Measurements from ENCODE around the gene SV2C.

Gene SV2C

GRCh38 chr5:76251656-76252055 lies 168.5 kb downstream of the SV2C start:
- DNase-seq (ENCODE audit: low read depth), result no peak

GRCh38 chr5:76252437-76252836 lies 169.3 kb downstream of the SV2C start:
- no peak for DNase-seq (ENCODE audit: low read depth)

- DNase-seq (ENCODE audit: low read depth), result peak; percentile 70
Observed at GRCh38 chr5:76256116-76256889, 173.1 kb downstream of the SV2C start.

GRCh38 chr5:76257225-76257833 lies 174.1 kb downstream of the SV2C start:
- DNase-seq (ENCODE audit: low read depth), result no peak

DNA sequence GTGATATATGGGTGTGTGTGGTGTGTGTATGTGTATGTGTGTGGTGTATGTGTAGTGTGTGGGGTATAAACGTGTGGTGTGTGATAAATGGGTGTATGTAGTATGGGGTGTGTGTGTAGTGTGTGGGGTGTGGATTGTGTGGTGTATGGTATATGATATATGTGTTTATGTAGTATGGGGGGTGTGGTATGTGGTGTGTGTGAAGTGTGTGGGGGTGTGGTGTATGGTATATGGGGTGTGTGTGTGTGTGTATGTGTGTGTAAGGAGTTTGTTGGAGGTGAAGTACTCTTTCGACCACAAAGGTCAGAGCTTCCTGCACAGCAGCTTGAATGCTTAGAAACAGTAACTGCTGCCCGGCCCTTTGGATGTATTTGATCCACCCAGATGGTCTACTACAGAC lies 174.7 kb downstream of the SV2C start:
- no peak for DNase-seq (ENCODE audit: low read depth)

DNA sequence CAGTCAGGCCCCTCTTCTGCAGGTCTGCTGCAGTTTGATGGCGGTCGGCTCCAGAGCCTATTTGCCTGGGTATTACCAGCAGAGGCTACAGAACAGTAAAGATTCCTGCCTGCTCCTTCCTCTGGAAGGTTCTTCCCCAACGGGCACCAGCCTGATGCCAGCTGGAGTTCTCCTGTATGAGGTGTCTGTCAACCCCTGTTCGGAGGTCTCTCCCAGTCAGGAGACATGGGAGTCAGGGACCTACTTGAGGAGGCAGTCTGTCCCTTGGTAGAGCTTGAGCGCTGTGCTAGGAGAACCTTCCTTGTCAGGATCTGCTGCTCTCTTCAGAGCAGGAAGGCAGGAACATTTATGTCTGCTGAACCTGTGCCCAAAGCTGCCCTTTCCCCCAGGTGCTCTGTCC lies 181.5 kb downstream of the SV2C start:
- no peak for DNase-seq (ENCODE audit: low read depth)

DNA sequence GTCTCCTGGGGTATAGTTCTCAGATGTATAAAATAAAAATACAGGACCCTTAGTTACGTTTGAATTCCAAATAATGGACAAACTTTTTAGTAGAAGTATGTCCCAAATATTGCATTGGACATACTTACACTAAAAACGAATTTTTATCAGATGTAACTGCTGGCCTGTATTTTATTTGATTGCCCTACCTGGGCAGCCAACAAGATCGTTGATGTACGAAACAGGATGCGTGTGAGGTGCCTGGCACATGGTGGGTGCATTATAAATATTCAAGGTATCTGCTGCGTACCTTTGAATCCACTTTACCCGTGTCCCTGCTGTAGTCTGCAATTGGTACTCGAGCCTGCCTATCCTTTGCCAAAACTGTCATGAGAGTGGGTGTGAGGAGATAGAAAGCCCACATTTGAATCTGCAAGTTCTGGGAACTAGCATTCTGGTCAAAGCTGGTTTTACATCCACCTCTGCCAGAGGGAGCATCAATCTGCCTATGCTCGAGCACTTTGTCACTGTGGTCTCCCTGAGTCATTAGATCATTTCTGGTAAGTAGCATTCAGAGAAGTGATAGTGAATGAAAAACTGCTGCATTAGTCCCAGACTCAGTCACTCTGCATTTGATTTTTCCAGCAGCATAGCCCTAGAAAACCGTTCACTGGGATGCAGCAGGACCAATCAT lies 186.2 kb downstream of the SV2C start:
- no peak for DNase-seq (ENCODE audit: low read depth)

- DNase-seq (ENCODE audit: low read depth), result no peak
Observed at GRCh38 chr5:76269932-76270610, 186.9 kb downstream of the SV2C start.

GRCh38 chr5:76271836-76272235 lies 188.7 kb downstream of the SV2C start:
- no peak for DNase-seq (ENCODE audit: low read depth)

- no peak for DNase-seq (ENCODE audit: low read depth)
Observed at GRCh38 chr5:76273206-76273885, 190.2 kb downstream of the SV2C start.

DNA sequence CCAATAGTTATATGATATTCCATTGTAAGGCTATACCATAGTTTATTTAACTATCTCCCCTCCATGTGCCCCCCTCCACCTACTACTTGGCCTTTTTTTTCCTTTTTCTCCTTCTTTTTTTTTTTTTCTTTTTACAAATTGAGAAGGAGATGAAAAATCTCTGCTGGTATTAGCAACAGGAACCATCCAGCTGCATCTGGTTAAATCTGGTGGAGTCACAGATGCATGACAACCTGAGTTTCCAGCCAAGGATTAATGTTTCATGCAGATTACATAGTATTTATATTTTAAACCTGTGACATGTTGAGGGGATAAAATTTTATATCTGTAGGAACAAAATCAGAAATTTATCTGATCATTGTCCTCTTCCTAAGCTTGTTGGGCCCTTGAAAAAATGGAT lies 191.4 kb downstream of the SV2C start:
- DNase-seq (ENCODE audit: low read depth), result no peak

DNA sequence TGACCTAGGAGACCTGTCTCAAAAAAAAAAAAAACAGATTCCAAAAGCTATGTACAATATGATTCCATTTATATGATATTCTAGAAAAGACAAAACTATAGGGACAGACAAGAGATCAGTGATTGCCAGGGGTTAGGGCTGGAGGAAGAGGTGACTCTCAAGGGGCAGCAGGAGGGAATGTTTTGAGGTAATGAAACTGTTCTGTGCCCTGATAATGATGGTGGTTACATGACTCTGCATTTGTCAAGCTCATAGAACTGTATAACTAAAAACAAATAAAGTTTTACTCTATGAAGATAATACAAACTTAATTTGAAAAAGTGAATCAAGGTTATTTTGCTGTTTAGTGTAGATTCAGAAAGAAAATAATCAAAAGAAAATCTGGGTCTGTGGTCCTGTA lies 194.6 kb downstream of the SV2C start:
- no peak for DNase-seq (ENCODE audit: low read depth)

DNA sequence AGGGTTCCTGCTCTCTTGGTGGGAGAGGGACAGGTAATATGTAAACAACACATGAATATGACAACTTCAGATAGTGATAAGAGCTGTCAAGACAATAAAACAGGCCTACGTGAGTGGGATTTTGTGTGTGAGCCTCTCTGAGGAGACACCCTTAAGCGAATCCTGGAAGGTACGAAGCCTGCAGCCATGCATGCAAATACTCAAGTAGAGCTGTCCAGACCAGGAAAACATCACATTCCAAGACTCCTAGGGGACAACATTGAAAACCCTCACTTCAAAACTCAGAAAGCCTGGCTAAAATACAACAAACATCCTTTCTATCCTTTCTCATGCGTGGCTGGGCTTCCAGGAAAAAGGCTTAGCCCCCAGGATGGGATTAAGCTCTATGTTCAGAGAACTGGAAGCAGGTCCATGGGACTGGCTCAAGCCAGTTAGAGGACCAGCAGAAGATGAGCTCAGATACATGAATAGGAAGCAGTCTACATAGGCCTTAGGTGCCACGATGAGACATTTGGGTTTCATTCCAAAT lies 195.1 kb downstream of the SV2C start:
- DNase-seq (ENCODE audit: low read depth), result no peak

DNA sequence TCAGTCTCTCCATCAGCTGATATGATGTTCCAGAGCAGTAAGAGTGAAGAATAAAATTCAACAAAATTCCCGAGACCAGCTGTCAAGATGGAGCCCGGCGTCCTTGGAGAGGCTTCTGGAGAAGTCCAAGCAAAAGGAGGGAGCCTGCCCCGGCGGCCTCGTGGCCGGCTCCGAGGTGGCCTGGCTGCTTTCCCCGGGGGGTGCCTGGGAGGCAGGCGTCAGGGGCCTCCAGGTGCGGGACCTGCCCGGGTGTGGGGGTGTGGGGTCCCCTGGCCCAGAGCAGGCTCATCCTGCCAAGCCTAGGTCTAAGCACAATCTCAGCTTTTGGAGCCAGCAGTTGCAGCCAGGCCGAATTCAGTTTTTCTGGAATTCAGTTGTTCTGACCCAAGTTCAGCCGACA lies 197.3 kb downstream of the SV2C start:
- no peak for DNase-seq (ENCODE audit: low read depth)

GRCh38 chr5:76283670-76284069 lies 200.5 kb downstream of the SV2C start:
- no peak for DNase-seq (ENCODE audit: low read depth)

DNA sequence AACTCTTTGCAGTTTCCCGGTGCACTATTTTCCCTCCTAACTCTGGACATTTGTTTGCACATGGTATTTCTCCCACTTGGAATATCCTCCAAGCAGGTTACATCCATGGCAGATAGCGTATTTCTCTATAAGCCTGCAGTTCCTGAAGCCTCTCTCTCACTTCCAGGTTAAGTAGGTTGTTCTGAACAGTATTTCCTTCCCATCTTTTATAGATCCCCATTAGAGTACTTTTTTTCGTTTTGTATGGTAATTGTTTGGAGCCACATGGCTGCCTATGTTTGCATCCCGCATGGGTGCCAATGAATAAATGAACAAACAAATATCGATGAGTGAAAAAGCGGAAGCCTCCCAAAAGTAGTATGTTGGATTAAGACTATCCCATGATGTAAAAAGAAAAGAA lies 206.5 kb downstream of the SV2C start:
- no peak for DNase-seq (ENCODE audit: low read depth)

DNA sequence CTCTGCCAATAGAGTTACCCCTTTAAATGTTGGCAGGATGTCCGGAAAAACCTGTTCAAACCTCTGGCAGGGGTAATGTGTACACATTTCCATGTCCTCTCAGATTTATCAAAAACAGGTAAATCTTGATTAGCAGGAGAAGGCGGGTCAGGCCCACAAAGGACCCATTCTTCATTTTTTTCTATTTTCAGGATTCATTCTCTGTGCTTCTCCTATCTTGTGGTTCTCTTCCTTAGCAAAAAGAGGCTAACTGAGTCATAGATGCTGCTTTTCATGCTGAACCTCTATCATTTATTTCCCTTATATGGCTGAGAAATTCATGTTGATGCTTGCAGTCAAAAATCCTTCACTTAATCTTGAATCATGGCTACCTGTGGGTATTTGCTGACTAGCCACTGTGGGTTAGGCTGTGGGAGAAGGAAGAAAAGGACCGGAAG lies 207.2 kb downstream of the SV2C start:
- no peak for DNase-seq (ENCODE audit: low read depth)

- no peak for DNase-seq (ENCODE audit: low read depth)
Observed at GRCh38 chr5:76291305-76292077, 208.3 kb downstream of the SV2C start.

DNA sequence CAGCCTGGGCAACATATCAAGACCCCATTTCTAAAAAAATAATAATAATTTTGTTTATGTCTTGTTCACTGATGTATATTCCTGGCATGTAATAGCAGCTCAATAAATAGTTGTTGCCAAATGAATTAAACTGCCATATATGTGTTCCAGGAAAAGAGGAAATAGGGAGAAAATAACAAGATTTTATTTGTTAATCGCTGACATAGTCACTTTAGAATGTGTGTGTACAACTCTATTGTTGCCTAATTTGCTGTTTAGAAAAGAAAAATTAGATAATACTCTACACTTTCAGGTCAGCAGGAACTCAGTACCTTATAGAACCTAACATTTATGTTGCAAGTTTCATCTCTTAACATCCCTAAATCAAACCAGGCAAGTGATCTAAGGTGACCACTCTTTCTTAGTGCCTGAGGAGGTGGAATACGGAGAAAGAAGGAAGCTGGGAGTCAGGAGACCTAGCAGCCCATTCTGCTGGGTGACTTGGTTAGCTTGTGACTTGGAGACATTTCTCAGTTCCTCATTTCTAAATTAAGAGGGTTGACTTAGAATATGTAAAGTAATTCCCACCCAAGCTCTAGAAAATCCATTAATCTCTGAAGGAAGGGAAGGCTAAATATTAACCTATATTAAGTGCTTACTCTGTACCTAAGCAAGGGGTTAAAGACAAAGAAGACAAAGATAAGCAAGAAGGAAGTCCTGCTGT lies 209.6 kb downstream of the SV2C start:
- no peak for DNase-seq (ENCODE audit: low read depth)

GRCh38 chr5:76294573-76294972 lies 211.4 kb downstream of the SV2C start:
- DNase-seq (ENCODE audit: low read depth), result no peak
